COLO668 (cell line): Measurements from ENCODE around the gene FBXO2.
"Not testable (repeated sequence)": the region's sequence is repeated elsewhere in the genome, so short reads cannot be mapped to it uniquely, and the experiment has no call there.

Experiments used
- DNase-seq: peaks from one replicate; lab custom pipeline; 2025; ENCODE audit not compliant: unreplicated experiment; lab: John Stamatoyannopoulos, UW

FBXO2 gene

DNA sequence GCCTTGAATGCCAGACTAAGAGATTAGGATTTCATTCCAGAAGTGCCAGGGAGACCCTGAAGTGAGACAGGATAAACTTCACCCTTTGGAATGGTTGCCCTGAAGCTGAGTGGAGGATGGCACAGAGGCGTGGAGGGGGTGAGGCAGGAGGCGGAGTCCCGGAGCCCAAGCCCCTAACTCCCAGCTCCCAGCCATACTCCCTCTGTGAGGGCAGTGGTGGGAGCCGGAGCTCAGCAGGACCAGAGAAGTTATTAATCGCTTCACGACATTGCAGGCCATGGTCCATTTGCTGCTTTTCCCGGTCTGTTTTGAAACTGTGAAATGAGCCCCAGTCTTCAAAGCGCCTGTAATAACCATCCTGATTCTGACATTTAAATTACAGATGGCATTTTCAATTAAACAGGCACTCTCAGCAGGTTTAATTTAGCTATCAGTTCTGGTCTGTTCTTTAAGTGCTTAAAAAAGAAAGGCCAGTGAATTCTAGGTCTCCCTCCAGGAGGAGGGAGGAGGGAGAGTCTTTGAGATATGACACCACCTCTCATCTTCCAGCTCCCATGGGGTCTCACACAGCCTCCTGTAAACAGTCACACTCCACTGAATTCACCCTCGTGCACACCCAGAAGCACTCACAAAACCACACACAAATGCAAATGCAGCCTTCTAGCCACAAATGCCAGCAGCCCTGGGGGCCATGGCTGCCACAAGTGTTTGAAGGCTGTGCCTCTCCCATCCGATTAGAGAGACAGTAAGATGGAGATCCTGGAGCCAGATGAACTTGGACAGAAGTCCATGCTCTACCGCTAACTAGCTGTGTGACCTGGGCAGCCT, 19.6 kb downstream of the FBXO2 start:
- no peak for DNase-seq

DNA sequence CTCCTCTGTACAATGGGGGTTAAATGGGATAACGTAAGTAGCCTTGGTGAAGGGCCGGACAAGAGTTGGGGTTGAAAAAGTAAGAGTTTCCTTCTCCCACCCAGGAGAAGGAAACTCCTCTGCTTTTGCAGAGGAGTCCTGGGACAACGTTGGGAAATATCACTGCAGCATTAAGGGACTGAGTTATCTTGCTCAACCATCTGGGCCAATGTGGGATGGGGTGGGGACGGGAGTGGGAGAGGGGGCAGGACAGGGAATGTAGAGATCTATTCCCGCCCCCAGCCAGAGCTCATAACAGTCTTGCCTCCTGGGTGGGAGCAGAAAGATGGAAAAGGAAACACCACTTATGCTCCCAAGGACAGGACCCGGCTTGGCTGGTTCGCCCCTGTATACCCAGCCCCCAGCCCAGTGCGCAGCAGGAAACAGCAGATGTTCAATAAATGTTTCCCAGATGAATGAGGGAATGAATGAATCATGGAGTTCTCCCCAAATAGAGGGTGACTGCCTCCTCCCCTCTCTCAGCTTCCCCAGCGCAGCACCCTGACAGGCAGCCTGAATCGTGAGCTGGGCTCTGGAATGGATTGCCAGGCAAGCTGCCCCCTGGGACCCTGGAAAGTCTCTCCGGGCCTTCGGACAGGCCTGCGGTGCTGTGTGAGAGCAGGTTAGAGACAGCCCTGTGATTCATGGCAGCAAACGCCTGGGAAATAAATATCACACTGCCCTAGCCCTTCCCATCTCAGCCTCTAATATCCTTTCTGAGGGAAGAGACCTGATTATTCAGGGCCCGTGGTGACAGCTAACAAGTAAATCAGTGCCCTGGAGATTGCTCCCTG, 24.8 kb downstream of the FBXO2 start:
- no peak for DNase-seq

DNA sequence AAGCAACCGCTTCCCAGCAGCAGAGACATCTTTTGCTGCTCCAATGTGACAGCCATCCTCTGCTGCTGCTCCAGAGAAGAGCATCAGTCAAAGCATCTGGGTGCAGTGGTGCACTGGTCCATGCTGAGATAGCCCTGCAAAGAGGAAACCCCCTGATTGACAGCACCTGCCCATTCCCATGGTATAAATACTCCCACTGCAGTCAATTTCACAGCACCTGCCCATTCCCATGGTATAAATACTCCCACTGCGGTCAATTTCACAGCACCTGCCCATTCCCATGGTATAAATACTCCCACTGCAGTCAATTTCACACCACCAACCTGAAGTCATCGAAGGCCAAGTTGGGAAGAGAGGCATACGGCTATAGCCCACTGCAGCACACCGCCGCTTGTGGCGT, 25.5 kb downstream of the FBXO2 start:
- no peak for DNase-seq

DNA sequence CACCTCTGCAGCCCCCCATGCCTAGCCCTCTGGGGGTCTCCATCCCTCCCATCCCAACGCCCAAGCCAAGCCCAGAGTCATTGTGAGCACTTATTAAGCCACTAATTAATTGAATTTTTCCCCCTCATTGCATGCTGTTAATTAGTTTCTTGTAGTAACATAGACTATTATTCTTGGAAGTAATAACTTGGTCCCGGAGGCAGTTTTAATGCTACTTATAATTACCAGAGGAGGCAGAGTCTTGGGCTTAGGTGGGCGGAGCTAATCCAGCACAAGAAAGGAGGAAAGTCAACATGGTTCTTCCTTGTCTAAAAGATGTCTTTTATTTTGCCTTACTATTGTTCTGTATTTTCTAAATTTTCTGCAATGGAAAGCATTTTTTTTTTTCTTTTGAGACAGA, 27.7 kb downstream of the FBXO2 start:
- DNase-seq, result no peak

DNA sequence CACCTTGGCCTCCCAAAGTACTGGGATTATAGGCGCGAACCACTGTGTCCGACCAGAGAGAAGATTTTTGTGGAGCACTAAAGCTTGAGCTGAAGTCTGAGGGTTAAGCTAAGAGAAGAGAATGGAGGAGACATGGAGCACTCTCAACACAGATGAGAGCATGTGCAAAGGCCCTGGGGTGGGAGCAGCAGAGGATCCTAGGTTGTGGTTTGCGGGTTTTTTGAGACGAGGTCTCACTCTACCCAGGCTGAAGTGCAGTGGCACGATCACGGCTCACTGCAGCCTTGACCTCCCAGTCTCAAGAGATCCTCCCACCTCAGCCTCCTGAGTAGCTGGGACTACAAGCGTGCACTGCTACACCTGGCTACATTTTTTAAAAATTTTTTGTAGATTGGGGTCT, 30.5 kb downstream of the FBXO2 start:
- no peak for DNase-seq

DNA sequence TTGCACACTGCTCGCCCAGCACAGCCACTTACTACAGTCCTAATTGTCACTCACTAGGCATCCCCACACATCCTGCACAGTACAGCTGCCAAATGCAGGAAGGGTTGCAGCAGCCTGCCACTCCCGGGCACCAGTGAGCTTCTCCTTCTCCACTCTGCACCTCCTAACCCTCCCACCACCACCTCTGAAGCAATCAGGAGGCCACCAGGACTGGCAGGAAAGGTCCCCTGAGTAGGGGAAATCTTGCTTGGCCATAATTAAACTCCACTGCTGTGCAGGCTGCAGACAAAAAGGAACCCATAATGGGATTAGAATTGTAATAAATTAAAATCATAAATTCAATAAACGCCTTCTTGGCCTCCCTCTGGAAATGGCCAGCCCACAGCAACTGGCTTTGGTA, 31.8 kb downstream of the FBXO2 start:
- no peak for DNase-seq

DNA sequence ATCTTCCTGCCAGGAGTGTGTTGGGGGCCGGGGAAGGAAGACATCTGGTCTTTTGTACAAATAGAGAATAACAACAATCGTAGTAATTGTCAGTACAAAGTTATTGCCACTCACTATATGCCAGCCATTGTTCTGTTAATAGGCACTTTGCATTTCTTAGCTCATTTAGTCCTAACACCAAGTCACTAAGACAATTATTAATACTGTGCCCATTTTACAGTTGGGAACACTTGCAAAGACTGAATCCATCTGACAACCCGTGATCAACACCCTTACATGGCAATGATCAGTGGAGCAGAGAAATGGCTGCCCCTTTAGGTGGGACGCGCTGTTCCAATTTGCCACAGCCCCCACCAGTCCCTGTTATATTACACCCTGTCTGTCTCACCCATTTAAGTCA, 33.3 kb downstream of the FBXO2 start:
- DNase-seq, result no peak

DNA sequence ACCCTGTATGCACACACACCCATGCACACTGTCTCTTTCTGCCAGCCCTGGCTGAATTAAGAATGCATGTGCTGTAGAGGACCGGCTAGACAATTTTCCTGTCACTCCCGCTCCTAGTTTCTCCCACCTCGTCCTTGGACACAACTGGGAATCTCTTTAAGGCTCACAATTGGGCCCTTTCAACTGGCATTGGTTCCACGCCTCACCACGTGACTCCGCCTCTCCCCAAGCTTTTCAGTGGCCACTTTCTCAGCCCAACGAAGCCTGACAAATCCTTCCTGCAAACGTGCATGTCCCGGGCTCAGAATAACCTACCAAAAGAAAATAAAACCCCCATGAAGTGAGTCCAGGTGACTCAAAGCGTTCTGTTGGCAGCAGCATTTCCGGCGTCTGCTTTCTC, 33.8 kb downstream of the FBXO2 start:
- DNase-seq, result no peak

DNA sequence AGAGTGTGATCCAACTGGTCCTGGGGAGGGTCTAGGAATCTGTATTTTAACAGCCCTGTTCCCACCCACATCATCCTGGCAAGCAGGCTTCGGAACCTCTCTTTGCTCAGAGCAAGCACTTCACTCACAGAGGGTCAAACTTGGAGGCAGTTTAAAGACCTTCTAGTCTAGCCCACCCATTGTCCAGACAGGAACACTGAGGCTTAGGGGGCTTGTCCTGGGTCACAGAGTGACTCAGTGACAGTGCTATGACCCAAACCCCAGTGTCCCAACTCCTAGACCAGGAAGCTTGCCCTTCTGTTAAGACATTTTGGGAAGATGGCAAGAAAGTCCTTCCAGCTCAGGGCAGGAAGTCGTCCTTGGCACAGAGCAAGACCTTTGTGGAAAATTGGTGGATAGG, 36.5 kb downstream of the FBXO2 start:
- no peak for DNase-seq

DNA sequence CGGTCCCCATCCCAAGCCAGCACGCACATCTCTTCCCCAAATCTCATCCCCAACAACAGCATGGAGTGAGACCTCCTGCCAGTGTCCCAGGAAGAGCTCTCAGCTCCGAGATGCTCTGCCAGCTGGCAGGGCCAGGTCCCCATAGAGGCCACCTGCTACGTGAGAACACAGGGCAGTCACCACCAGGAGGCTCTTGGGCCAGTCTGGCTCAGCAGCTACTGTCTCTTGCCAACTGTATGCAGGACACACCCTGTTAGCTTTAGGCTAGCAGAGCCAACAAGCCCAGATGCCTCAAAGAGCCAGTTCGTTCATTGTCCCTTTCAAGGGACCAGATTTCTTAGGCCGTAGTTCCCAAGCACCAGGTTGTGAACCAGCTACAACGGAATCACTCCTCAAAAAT, 36.9 kb downstream of the FBXO2 start:
- no peak for DNase-seq

DNA sequence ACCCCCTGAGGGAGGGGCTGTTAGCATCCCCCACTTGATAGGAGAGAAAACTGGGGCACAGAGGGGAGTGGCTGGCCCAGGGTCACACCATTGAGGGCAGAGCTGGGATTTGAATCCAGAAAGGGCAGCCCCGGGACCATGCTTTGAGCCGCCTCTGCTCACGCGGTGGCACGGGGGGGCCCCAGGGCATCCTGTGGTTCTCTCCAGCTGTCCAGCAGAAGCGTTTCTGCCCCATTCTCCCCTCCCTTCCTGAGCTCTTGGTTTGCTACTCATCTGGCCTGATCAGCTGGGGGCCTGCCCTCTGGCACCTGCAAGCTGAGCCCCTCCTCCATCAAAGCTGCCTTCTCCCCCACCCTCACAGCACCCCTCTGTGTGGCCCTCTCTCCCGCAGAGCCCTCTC, 37.5 kb downstream of the FBXO2 start:
- no peak for DNase-seq

DNA sequence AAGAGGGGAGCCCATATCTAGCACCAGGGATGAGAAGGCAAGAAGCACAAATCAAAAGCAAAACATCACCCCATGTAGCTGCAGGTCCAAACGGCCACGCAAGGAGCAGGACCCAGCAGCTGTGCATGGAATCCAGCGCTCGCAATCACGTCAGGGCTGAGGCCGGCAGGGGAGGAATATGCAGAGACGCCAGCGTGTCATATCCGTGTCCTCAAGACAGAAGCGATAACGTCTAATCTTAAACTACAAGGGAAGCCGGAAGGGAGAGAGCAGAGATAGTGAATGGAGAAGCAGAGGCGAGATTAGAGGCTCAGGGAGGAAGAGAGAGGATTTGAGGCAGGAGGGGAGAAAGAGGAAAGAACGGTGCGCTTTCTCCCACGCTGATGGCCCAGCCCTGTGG, 39.1 kb downstream of the FBXO2 start:
- DNase-seq, result no peak

DNA sequence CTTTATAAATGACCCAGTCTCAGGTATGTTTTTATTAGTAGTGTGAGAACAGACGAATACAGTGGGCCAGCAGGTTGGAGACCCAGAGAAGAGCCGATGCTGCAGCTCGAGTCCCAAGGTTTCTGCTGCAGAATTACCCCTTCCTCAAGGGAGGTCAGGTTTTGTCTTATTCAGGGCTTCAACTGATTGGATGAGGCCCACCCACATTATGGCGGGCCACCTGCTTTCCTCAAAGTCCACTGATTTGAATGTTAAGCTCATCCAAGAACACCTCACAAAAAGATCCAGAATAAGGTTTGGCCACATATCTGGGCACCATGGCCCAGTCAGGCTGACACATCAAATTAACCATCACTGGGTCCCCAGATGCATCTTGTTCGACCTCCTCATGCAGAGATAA, 40.9 kb downstream of the FBXO2 start:
- DNase-seq, result no peak

DNA sequence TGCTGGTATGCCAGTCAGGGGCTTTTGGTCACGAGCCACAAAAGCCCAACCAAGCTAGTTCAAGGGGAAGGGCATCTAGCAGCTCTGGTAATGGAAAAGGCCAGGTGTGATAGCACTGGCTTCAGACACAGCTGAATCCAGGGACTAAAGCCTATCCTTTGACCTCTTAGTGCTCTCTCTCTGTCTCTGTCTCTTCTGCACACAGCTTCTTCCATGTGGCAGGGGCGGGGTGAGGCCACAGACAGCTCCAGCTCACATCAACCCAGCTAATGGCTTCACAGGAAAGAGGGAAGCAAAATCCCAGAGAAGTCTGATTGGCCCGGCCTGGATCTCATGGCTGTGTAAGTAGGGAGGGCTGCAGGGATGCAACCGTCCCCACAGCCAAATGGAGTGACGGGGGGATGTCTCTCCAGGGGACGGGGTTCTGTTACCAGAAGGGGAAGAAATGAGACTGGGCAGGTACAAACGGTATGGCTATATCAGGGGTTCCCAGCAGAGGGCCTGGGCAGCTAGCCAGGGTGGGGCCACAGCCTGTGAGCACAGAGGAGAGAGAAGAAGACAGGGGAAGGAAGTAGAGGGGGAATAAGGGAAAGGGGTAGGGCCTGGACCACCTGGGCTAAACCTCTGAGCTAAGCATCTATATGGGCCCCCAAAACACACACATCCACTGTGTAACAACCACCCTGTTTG, 42.4 kb downstream of the FBXO2 start:
- DNase-seq, result no peak

DNA sequence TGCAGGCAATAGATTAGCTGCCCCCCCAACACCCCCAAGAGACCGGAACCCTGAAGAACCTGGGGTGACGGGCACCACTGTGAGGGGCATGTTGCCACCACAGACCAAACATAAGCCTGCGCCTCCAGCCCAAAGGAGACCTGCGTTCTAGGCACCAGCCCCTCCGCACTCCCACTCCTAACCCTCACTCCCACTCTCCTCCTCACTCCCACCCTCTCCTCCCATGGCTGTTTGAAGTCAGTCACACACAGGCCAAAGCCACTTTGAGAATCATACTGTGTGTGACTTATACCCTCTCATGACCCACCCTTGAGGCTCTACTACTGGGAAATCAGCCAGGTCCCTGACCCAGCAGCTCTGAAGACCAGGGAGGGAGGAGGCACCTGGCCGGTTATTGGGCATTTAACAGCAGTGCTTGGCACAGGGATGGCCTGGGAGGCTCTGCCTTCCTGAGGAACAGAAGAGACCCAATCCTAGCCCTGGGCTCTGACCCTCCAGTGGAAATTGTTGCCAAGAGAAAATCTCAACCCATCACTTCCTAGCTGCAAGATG, 43.5 kb downstream of the FBXO2 start:
- no peak for DNase-seq

DNA sequence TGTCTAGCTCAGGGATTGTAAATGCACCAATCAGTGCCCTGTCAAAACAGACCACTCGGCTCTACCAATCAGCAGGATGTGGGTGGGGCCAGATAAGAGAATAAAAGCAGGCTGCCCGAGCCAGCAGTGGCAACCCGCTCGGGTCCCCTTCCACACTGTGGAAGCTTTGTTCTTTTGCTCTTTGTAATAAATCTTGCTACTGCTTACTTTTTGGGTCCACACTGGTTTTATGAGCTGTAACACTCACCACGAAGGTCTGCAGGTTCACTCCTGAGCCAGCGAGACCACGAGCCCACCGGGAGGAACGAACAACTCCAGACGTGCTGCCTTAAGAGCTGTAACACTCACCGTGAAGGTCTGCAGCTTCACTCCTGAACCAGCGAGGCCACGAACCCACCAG, 44.9 kb downstream of the FBXO2 start:
- not testable (repeated sequence) for DNase-seq

DNA sequence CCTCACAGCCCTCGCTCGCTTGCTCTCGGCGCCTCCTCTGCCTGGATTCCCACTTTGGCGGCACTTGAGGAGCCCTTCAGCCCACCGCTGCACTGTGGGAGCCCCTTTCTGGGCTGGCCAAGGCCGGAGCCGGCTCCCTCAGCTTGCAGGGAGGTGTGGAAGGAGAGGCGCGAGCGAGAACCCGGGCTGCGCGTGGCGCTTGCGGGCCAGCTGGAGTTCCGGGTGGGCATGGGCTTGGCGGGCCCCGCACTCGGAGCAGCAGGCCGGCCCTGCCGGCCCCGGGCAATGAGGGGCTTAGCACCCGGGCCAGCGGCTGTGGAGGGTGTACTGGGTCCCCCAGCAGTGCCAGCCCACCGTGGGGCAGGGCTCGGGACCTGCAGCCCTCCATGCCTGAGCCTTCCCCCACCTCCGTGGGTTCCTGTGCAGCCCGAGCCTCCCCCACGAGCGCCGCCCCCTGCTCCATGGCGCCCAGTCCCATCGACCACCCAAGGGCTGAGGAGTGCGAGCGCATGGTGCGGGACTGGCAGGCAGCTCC, 45.6 kb downstream of the FBXO2 start:
- not testable (repeated sequence) for DNase-seq

DNA sequence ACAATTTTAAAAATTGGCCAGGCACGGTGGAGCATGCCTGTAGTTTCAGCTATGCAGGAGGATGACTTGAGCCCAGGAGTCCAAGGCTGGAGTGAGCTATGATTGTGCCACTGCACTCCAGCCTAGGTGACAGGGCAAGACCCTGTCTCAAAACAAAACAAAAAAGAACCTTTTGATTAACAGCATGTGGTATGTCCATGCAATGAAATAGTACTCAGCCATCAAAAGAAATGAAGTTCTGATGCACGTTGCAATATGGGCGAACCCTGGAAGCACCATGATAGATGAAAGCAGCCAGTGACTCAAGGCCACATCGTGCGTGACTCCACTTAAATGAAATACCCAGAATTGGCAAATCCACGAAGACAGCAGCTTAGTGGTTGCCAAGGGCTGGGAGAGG, 47.5 kb downstream of the FBXO2 start:
- DNase-seq, result no peak

DNA sequence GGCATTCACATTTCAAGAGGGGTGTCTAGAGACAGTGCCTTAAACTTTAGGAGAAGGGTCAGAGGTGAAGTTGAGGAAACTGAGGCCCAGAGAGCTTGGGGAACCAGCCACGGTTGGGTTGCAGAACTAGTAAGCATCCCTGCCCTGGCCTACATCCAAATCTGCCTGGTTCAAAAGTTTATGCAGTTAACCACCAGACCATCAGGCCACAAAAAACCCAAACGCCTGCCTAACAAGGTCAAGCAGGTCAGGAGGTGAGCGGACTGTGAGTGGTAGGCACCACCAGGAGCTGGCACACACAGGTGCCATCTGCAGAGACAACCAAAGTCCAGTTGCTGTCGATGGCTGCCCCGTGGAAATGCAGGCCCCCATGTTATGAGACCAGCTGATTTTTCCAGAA, 51.2 kb downstream of the FBXO2 start:
- no peak for DNase-seq

DNA sequence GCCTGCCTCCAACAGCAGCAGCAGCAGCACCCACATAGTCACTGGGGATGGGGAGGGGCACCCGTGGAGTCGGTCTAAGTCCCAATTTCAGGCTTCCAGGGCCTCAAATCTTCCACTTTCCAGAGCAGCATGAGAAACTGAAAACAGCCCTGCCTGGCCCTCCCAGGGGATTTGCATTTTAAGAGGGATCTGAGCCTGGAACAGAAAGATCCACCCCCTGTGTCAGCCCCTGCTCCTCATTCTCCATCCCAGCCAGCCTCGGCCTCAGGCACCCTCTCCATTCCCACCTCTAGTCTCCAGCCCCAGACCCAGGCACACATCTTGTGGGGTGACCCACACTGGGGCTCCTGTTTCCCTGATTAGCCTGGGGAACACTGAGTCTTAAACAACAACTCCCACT, 51.8 kb downstream of the FBXO2 start:
- no peak for DNase-seq

DNA sequence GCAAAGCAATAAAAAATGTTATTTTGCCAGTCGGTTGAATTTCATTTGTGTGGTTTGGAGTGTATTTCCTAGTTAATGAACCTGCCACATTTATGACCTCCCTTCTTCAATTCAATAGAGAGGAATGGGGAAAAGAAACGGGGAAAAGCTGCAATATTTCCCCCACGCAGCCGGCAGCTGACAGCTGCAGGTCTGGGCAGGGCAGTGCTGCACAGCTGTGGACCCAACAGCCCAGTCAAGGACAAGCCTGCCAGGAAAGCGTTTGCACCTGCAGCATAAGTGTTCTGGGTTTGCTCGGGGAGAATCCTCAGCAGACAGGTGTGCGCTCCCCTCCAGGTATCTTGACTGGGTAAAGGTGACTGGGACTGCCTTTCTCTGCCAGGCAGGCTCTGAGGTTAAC, 53.4 kb downstream of the FBXO2 start:
- no peak for DNase-seq
